Neuron (in vitro differentiated cells): ENCODE data around the gene HSF2.

Source experiments
- H2AFZ ChIP-seq: one replicate; pipeline ENCODE4 v1.6.1; 2013; ENCODE audit warnings: low read depth, mild to moderate bottlenecking, inconsistent platforms, low read length, moderate library complexity
- H3K27me3 ChIP-seq: one replicate; pipeline ENCODE4 v1.6.1; 2013; ENCODE audit warnings: low read length; ENCODE audit not compliant: insufficient read depth
- H3K36me3 ChIP-seq: one replicate; pipeline ENCODE4 v1.6.1; 2013; ENCODE audit warnings: low read length; ENCODE audit not compliant: insufficient read depth
- H3K4me1 ChIP-seq: one replicate; pipeline ENCODE4 v1.6.1; 2013; ENCODE audit warnings: low read length; ENCODE audit not compliant: insufficient read depth
- H3K4me3 ChIP-seq: 2 replicates; pipeline ENCODE4 v1.5.1; 2013; ENCODE audit warnings: mild to moderate bottlenecking, low read length, moderate library complexity
- H3K9me3 ChIP-seq: one replicate; pipeline ENCODE4 v1.6.1; 2013; ENCODE audit warnings: low read length

Gene HSF2

DNA sequence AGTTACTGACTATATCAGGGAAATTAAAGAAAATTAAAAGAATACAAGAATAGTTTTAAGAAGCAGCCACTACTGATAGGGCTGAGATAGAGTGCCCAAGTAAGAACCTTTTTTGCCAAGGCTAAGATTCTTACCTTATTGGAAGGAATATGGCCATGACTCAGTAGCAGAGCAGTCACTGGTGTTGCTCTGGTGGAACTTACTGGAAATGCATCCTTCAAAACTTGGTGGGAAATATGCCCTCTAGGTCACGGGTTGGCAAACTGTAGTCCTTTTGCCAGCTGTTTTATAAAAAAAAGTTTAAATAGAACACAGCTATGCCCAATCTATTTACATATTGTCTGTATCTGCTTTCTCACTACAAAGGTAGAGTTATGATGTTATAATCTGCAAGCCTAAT lies 6.0 kb downstream of the HSF2 start:
- Histone ChIP-seq H3K36me3 (no peaks in the 10 kb centered on the region), H2AFZ (no peak overlapping the region), H3K4me3 (no peak overlapping the region), H3K4me1 (peaks cover 11% of the 10 kb centered on the region), H3K9me3 (no peaks in the 10 kb centered on the region), H3K27me3 (no peaks in the 10 kb centered on the region)

DNA sequence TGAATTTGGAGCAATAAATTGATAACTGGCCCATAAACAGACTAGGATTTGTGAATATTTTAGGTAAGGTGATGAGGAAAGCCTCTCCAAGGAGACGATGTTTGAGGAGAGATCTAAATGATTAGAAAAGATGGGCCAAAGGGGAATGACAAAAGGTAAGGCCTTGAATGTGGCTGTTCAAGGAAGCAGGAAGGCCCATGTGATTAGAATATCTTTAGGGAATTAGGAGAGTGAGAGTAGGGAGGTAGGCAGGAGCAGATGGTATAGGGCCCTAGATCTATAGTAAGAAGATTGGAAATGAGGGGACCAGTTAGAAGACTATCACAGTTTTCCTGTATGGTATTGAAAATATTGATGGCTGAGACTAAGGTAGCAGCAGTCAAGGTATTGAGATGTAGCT lies 6.7 kb downstream of the HSF2 start:
- Histone ChIP-seq H3K27me3 (no peaks in the 10 kb centered on the region), H3K4me3 (no peak overlapping the region), H2AFZ (no peak overlapping the region), H3K36me3 (no peaks in the 10 kb centered on the region), H3K9me3 (no peaks in the 10 kb centered on the region), H3K4me1 (peaks cover 3% of the 10 kb centered on the region)

DNA sequence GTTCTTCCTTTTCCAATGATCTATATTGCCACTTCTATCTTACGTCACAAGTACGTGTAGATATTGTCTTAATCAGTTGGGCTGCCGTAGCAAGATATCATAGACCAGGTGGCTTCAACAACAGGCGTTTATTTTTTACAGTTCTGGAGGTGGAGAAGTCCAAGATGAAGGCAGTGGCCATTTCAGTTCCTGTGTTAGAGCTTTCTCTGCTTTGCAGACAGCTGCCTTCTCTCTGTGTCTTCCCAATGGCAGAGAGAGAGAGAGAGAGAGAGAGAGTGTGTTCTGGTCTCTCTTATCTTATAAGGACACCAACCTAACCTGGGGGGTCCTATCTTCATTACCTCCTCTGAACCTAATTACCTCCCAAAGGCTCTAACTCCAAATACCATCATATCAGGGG lies 8.3 kb downstream of the HSF2 start:
- H3K36me3 ChIP-seq: peaks cover 5% of the 10 kb centered on the region
- no peak overlapping the region for H3K4me3 ChIP-seq
- no peaks in the 10 kb centered on the region for H3K27me3 ChIP-seq
- H3K9me3 ChIP-seq: no peaks in the 10 kb centered on the region
- H3K4me1 ChIP-seq: no peaks in the 10 kb centered on the region
- no peak overlapping the region for H2AFZ ChIP-seq

DNA sequence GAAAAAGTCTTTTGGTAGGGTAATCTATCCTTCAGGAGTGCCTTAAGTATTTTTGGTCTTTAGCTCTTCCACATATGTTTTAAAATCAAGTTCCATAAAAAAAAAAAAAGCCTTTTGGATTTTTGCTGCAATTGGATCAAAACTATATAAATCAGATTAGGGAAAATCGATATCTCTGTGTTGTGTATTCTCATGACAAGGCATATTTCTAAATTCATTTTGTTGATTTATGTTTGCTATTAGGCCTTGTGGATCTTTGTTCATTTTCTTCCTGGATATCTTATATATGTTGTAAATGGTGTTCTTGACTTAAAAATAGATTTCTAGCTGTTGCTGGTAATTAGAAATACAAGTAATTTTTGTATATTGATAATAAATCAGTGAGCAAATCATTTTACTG lies 8.8 kb downstream of the HSF2 start:
- no peaks in the 10 kb centered on the region for H3K4me1 ChIP-seq
- H3K9me3 ChIP-seq: no peaks in the 10 kb centered on the region
- peaks cover 10% of the 10 kb centered on the region for H3K36me3 ChIP-seq
- H2AFZ ChIP-seq: no peak overlapping the region
- H3K27me3 ChIP-seq: no peaks in the 10 kb centered on the region
- no peak overlapping the region for H3K4me3 ChIP-seq

DNA sequence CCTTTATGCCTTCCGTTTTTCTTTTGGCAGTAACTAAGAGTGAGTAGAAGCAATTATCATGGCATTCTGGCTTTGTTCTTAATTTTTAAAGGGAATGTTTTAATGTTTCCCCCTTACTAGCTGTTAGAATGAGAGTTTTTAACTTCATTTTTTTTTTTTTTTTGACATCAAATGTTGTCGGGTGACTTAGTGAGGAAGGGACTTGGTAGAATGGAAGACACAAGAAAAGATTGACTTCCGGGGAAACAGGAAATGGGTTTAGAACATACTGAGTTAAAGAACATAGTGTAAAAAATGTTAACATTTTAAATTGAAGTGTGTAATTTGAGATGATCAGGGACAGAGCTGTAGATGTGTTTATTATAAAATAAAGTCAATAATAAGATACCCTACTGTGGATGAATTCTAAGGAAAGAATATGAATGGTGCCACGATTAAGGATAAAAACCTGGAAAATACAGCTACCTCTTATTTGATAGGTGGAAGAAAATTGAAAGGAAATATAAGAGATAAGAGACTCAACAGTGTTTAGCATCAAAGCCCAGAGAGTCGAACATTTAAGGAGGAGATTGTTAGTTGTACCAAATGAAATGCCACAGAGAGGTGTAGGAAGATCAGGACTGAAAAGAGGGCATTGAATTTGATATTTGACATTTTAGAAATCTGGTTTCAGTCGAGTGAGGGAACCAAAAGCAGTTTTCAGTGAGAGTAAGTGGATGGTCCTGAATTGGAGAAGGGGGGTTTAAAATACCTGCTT lies 9.4 kb downstream of the HSF2 start:
- H3K36me3 ChIP-seq: peaks cover 17% of the 10 kb centered on the region
- no peaks in the 10 kb centered on the region for H3K4me1 ChIP-seq
- no peak overlapping the region for H3K4me3 ChIP-seq
- no peaks in the 10 kb centered on the region for H3K9me3 ChIP-seq
- H3K27me3 ChIP-seq: no peaks in the 10 kb centered on the region
- no peak overlapping the region for H2AFZ ChIP-seq

DNA sequence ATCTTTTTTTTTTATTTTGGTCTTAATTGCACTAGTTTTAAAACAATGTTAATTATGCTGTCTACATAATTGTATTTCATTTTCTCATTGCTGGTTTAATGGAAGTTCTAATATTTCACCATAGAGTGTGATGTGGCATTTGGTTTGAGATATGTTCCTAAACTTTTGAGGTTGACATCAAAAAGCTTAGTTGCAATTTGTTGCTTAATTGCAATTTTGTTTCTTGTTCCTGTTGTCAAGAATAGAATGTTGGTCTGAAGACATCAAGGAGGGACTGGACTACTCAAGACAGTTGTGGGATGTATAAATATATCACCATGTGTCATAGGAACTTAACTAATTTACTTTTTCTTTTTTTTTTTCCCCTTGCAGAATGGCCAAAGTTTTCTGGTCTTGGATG lies 12.5 kb downstream of the HSF2 start:
- H3K36me3 ChIP-seq: peaks cover 45% of the 10 kb centered on the region
- no peaks in the 10 kb centered on the region for H3K4me1 ChIP-seq
- no peaks in the 10 kb centered on the region for H3K27me3 ChIP-seq
- H3K4me3 ChIP-seq: no peak overlapping the region
- no peaks in the 10 kb centered on the region for H3K9me3 ChIP-seq
- no peak overlapping the region for H2AFZ ChIP-seq

DNA sequence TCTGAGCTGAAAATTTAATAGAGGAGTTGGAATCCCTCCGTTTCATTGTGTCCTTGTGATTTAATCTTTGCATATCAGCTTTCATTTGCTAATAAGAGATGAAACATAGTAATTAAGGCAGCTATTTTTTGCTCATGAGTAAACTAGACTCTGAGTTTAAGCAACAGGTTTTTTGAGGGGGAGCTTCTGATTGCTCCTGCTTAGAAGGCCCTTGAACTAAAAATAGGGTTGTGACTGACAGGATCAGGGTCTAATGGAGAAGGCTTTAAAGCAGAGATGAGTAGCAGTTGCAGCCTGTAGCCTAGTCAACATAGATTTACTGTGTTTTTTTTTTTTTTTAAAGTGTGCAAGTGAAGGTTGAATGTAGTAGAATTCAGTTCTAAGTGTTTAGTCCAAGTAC lies 17.4 kb downstream of the HSF2 start:
- H3K4me1 ChIP-seq: no peaks in the 10 kb centered on the region
- no peaks in the 10 kb centered on the region for H3K27me3 ChIP-seq
- no peak overlapping the region for H3K4me3 ChIP-seq
- H3K9me3 ChIP-seq: no peaks in the 10 kb centered on the region
- peaks cover 72% of the 10 kb centered on the region for H3K36me3 ChIP-seq
- no peak overlapping the region for H2AFZ ChIP-seq

DNA sequence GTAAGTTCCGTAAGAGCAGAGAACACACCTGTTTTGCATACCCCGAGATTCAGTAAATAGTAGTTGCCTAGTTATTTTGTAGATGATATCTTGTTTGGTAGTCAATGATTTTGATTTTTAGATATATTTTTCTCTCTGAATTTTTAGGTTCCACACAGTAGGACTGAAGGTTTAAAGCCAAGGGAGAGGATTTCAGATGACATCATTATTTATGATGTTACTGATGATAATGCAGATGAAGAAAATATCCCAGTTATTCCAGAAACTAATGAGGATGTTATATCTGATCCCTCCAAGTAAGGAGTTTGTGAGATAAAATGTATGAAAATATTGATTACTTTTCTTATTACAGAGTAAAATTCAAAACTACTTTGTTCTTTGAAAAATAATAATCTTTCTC lies 22.6 kb downstream of the HSF2 start:
- H3K36me3 ChIP-seq: peaks cover 78% of the 10 kb centered on the region
- H3K4me1 ChIP-seq: no peaks in the 10 kb centered on the region
- H3K27me3 ChIP-seq: no peaks in the 10 kb centered on the region
- no peaks in the 10 kb centered on the region for H3K9me3 ChIP-seq
- no peak overlapping the region for H2AFZ ChIP-seq
- H3K4me3 ChIP-seq: no peak overlapping the region

DNA sequence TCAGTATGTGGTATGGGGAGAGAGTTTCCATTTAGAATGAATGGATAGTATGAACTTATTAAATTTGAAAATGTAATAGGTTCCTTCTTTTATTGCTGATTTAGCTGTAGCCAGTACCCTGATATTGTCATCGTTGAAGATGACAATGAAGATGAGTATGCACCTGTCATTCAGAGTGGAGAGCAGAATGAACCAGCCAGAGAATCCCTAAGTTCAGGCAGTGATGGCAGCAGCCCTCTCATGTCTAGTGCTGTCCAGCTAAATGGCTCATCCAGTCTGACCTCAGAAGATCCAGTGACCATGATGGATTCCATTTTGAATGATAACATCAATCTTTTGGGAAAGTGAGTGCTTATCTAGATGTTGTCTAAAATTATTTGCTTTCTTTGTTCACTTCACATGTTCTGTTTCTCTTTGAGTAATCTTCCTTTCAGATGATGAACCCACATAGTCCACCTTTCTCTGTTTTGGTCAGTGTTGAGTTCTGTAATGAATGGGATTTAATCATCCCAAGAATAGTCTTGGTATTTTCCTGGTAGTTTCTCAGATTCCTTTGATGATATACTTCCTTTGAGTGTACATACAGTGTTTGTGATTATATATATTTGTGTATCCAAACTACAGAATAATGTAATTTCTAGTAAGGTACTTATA lies 23.3 kb downstream of the HSF2 start:
- Histone ChIP-seq H3K9me3 (no peaks in the 10 kb centered on the region), H2AFZ (no peak overlapping the region), H3K36me3 (peaks cover 80% of the 10 kb centered on the region), H3K4me3 (no peak overlapping the region), H3K4me1 (no peaks in the 10 kb centered on the region), H3K27me3 (no peaks in the 10 kb centered on the region)

DNA sequence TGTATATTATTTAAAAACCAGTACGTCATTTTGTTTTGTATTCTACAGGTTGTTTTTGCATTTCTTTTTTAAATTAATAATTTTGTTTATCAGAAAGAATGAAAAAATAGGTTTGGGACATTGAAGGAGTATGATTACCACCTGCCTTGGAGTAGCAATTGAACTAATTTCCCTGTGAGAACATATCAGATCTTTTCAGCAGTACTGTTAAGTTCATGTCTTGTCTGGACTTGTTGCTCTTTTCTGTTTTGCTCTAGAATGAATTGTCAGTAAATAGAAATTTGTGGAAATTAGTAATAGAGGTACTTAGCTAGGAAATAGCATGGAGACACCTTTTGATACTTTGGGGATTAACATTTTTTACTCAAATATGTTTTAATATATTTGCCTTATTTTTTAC lies 24.3 kb downstream of the HSF2 start:
- Histone ChIP-seq H2AFZ (no peak overlapping the region), H3K9me3 (no peaks in the 10 kb centered on the region), H3K36me3 (peaks cover 87% of the 10 kb centered on the region), H3K4me1 (no peaks in the 10 kb centered on the region), H3K4me3 (no peak overlapping the region), H3K27me3 (no peaks in the 10 kb centered on the region)

DNA sequence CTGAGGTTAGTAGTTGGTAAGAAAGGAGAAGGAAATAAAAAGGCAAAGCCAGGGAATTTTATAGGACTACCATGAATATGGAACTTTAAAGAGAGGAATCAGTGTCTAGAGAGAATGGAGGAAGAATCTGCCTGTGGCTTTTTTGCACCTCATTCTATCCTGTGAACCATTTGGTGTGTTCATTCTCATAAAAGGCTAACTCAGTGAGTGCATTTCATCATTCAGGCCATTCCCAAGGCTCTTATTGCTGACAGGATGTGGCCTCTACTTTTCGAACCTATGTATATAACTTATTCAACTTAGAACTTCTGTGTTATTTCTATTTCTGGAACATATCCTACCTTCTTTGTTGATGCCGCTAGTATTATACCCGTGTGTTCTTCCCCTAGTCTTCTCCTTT lies 27.1 kb downstream of the HSF2 start:
- Histone ChIP-seq H3K36me3 (peaks cover 91% of the 10 kb centered on the region), H3K4me1 (no peaks in the 10 kb centered on the region), H3K27me3 (no peaks in the 10 kb centered on the region), H2AFZ (no peak overlapping the region), H3K9me3 (no peaks in the 10 kb centered on the region), H3K4me3 (no peak overlapping the region)

DNA sequence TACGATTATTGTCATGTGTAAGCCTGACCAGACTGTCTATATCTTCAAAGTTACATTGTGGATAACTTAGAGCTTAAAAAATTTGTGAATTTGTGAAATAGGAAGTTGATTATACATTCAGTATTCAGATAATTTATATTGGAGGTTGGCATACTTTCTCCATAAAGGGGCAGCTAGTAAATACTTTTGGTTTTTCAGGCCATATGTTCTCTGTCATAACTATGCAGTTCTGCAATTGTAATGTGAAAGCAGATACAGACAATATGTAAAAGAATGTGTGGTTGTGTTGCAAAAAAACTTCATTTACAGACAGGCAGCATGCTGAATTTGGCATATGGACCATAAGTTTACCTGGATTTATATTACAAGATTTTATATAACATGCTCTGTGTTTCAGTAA lies 29.3 kb downstream of the HSF2 start:
- no peak overlapping the region for H2AFZ ChIP-seq
- no peaks in the 10 kb centered on the region for H3K9me3 ChIP-seq
- H3K27me3 ChIP-seq: no peaks in the 10 kb centered on the region
- H3K36me3 ChIP-seq: peaks cover 87% of the 10 kb centered on the region
- no peak overlapping the region for H3K4me3 ChIP-seq
- no peaks in the 10 kb centered on the region for H3K4me1 ChIP-seq

DNA sequence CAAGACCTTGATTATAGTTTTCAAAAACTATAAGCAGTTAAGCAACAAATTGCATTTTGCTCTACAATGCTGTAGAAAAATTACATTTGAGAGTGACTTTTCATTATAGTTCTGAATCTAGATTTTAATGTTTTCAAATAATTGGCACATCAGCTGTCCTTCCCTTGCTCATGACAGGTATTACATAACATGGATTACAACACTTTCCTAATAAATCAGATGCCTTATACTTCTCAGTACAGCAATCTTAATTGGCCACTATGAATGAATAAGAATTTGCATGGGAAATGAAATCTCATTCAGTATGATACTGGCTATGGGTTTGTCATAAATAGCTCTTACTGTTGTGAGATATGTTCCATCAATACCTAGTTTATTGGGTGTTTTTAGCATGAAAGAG lies 29.9 kb downstream of the HSF2 start:
- Histone ChIP-seq H3K4me3 (no peak overlapping the region), H3K27me3 (no peaks in the 10 kb centered on the region), H3K9me3 (no peaks in the 10 kb centered on the region), H2AFZ (no peak overlapping the region), H3K4me1 (no peaks in the 10 kb centered on the region), H3K36me3 (peaks cover 86% of the 10 kb centered on the region)

DNA sequence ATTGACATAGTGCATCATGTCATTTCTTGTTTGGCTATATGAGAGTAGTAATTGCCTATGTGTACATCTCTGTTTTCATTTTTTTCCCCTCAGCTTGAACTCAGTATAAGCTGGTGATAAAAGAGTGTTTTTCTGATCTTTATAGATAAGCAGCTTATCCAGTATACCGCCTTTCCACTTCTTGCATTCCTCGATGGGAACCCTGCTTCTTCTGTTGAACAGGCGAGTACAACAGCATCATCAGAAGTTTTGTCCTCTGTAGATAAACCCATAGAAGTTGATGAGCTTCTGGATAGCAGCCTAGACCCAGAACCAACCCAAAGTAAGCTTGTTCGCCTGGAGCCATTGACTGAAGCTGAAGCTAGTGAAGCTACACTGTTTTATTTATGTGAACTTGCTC lies 32.3 kb downstream of the HSF2 start:
- no peaks in the 10 kb centered on the region for H3K27me3 ChIP-seq
- peaks cover 80% of the 10 kb centered on the region for H3K36me3 ChIP-seq
- no peak overlapping the region for H2AFZ ChIP-seq
- H3K4me1 ChIP-seq: no peaks in the 10 kb centered on the region
- H3K4me3 ChIP-seq: no peak overlapping the region
- peaks cover 3% of the 10 kb centered on the region for H3K9me3 ChIP-seq
